SK-N-MC (cell line): ENCODE measurements around the gene HOXD9.

ENCODE experiments used
- EZH2 ChIP-seq: fragments of 200-600 bp; sonication (generic); IDR thresholded peaks from one replicate; pipeline ENCODE4 v1.6.1; 2017; ENCODE audit warnings: antibody characterized with exemption
- FOXP2 ChIP-seq: optimal IDR thresholded peaks from 2 replicates; pipeline ENCODE3; 2011; ENCODE audit warnings: mild to moderate bottlenecking, moderate library complexity; ENCODE audit not compliant: insufficient read depth; ENCODE audit errors: extremely low read length, control extremely low read depth
- POLR2AphosphoS5 ChIP-seq: IDR thresholded peaks from 2 replicates; pipeline ENCODE4 v1.6.1; 2012; ENCODE audit warnings: mild to moderate bottlenecking, low read depth, low read length, borderline replicate concordance

DNA sequence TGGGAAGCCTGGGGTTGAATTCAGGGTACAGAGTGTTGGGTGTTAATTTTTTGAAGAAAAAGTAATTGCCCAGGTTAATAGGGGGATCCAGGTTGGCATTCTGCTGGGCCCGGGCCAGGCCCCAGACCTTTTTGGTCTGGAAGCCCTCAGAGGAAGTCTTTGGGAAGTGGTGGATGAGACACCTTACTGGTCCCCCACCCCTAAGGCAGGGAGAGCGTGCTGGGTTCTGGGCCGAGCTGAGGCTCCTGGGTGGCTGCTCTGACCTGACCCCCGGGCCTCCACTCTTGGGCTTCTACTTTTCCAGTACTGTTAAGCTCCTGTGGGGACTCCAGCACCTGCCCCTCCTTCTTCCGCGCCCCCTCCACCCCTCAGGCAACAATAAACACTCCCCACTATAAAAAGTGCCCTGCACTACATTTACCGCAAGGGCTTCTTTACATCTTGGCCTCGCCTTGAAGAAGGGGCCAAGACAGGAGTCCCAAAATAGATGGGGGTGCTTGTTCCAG lies 33.8 kb downstream of the HOXD9 start:
- TF ChIP-seq EZH2 (no peak), POLR2AphosphoS5 (no peak), FOXP2 (no peak)
